ENCODE measurements around the gene COL8A1. TPM values are rescaled to one million over a fixed set of nuclear protein-coding genes. Genes with fewer than 3 reads are reported as not detected.

The COL8A1 gene
- total RNA-seq, 1 donor from 2014 or later, result 0.08 TPM

DNA sequence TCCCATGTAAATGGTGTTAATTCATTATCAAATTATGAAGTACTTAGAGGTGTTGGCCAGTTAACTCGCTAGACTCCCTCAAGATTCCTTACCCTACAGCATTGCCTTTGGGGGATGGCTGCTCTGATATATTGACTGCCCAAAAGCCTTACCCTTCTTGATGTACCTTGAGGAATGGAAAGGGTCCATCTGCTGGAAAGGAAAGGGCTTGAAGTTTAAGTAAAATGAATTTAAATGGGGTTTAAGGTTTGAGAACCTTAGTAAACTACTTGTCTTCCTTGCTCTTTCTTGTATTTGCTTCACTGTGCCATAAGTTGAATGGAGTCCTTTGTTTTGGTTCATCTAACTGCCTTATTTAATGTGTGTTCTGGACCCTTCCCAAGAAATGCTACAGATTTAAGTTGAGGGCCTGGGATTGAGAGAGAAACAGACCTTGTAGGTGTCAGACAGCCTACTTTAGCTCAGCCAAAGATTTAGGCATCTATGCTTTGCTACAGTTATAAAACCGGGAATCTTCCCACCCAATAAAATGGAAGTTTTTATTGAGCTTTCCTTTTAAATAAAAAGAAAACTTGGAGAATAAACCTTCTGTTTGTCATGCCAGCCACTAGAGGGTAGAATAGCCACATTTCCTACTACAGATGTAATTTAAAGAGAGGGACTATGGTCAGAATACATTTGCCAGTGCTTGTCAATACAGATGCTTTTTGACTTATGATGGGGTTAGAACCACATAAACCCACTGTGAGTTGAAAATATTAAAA, 204.6 kb downstream of the COL8A1 start:
- Mint-ChIP-seq H3K27me3 (ENCODE audit: insufficient read depth) (no peaks in the 10 kb centered on the region), H3K4me1 (ENCODE audit: low read depth) (peaks cover 26% of the 10 kb centered on the region), H3K36me3 (ENCODE audit: low read depth) (peaks cover 5% of the 10 kb centered on the region), H3K27ac (peak overlapping the region; percentile 31), H3K9me3 (no peaks in the 10 kb centered on the region), H3K4me3 (no peak overlapping the region)
- DNase-seq (ENCODE audit: low spot score), result no peak
- intact Hi-C loops (cut with micrococcal nuclease), result loop anchor here (1.0 to 5.0 kb wide), 3 partner anchors 225 to 411 kb away; no protein-coding TSS in a partner anchor

- H3K27me3 Mint-ChIP-seq (ENCODE audit: insufficient read depth), result no peaks in the 10 kb centered on the region
- H3K27ac Mint-ChIP-seq, result no peak overlapping the region
- no peak for DNase-seq (ENCODE audit: low spot score)
- H3K4me3 Mint-ChIP-seq, result no peak overlapping the region
- peaks cover 32% of the 10 kb centered on the region for H3K4me1 Mint-ChIP-seq (ENCODE audit: low read depth)
- no peaks in the 10 kb centered on the region for H3K9me3 Mint-ChIP-seq
- H3K36me3 Mint-ChIP-seq (ENCODE audit: low read depth), result peaks cover 6% of the 10 kb centered on the region
- intact Hi-C loops (cut with micrococcal nuclease), result loop anchor here (1.0 to 5.0 kb wide), 3 partner anchors 225 to 411 kb away; no protein-coding TSS in a partner anchor
These were observed 205.3 kb downstream of the COL8A1 start for GRCh38 chr3:99843590-99844258.

DNA sequence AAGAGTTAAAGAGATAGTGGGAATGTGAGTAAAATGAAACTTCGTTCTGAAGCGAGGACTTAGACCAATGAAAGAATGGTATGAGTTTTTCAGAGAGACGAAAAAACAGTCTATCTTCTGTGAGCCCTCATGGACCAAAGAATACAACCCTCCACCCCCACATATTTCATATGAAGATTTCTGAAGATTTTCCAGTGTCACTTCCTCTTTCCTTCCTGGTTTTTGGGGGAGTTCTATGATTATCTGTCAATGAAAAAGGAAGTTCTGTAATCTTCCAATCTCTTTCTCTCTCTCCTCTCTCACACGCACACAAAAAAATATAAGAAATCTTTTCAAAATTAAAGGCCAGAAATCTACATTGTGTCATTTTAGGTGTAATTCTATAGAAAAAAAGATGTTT, 206.9 kb downstream of the COL8A1 start:
- no peaks in the 10 kb centered on the region for H3K9me3 Mint-ChIP-seq
- no peak overlapping the region for H3K27ac Mint-ChIP-seq
- no peaks in the 10 kb centered on the region for H3K27me3 Mint-ChIP-seq (ENCODE audit: insufficient read depth)
- peaks cover 32% of the 10 kb centered on the region for H3K4me1 Mint-ChIP-seq (ENCODE audit: low read depth)
- intact Hi-C loops (cut with micrococcal nuclease), result no loop called here
- H3K36me3 Mint-ChIP-seq (ENCODE audit: low read depth), result peaks cover 3% of the 10 kb centered on the region
- DNase-seq (ENCODE audit: low spot score), result no peak
- H3K4me3 Mint-ChIP-seq, result no peak overlapping the region

DNA sequence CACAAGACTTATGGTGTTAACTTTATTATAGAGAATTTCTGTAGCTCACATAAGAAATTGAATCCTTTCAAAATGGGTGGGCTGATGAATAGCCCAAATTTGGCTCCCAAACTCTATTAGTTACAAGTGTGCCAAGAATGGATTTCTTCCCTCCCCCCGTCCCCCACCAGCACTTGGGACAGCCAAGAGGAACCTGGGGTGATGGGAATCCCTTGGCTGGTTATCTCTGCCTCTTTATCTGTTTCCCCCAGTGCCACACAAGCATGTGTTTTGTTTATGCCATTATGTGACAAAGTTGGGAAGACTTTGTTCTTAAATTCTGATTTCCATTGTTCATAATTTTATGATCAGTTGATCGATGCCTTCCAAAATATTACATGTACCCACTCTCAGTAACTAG, 207.6 kb downstream of the COL8A1 start:
- Mint-ChIP-seq H3K36me3 (ENCODE audit: low read depth) (peaks cover 3% of the 10 kb centered on the region), H3K4me3 (no peak overlapping the region), H3K4me1 (ENCODE audit: low read depth) (peaks cover 32% of the 10 kb centered on the region), H3K27ac (no peak overlapping the region), H3K27me3 (ENCODE audit: insufficient read depth) (no peaks in the 10 kb centered on the region), H3K9me3 (no peaks in the 10 kb centered on the region)
- intact Hi-C loops (cut with micrococcal nuclease), result no loop called here
- DNase-seq (ENCODE audit: low spot score), result no peak

DNA sequence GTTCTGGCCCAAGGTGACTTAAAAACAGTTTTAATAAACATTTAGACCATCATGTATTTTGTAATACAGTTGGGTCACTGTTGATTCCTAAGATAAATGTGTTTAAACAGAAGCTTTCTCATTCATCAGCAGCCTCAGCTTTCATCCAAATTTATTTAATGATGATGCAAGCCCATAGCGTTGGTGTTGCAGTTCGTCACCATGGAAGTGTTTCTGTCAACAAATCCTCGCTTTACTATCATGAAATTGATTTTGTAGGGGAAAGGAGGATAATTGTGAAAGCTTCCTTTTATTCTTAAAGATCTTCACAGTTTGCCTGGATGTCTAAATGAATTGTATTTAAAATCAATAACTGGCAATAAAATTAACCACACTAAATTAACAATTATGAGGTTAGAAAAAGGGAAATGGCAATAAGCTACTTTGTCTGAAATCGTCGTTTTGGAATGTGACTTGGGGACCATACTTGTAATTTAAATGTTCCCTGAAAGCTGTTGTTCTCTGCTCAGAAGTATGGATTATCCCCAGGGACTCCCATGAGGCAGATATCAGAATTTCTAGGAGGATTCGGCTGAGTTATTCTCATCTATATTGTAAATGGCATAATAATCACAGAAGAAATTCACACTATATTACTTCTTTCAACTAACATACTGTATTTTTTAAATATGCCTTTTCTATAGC, 208.2 kb downstream of the COL8A1 start:
- intact Hi-C loops (cut with micrococcal nuclease), result no loop called here
- DNase-seq (ENCODE audit: low spot score), result no peak
- Mint-ChIP-seq H3K27me3 (ENCODE audit: insufficient read depth) (no peaks in the 10 kb centered on the region), H3K27ac (no peak overlapping the region), H3K4me1 (ENCODE audit: low read depth) (peaks cover 32% of the 10 kb centered on the region), H3K9me3 (no peaks in the 10 kb centered on the region), H3K4me3 (no peak overlapping the region), H3K36me3 (ENCODE audit: low read depth) (peaks cover 3% of the 10 kb centered on the region)

- no peak overlapping the region for H3K4me3 Mint-ChIP-seq
These were observed 210.0 kb downstream of the COL8A1 start for GRCh38 chr3:99848433-99848832.

More at GRCh38 chr3:99848433-99848832, 210.0 kb downstream of the COL8A1 start:
- no peak for DNase-seq (ENCODE audit: low spot score)
- no peak overlapping the region for H3K27ac Mint-ChIP-seq
- H3K36me3 Mint-ChIP-seq (ENCODE audit: low read depth), result peaks cover 3% of the 10 kb centered on the region
- peaks cover 26% of the 10 kb centered on the region for H3K4me1 Mint-ChIP-seq (ENCODE audit: low read depth)
- no peaks in the 10 kb centered on the region for H3K27me3 Mint-ChIP-seq (ENCODE audit: insufficient read depth)
- H3K9me3 Mint-ChIP-seq, result no peaks in the 10 kb centered on the region
- intact Hi-C loops (cut with micrococcal nuclease), result no loop called here

Other genes with a start within 250 kb of the COL8A1 start
- 108 and 121 TPM in 2 replicates for gene CMSS1, start 179.3 kb downstream of the COL8A1 start, total RNA-seq

Measured in activated T-helper 1 cell treated with anti-CD3 and anti-CD28 coated beads, Interleukin-12 subunit alpha, Interleukin-12 subunit beta, Interleukin-2, Interleukin-4 antibody, amounts not matched to agents 30 ng/mL and 10 ng/mL and 1 ng/mL, durations not matched to agents 14 hours and 24 hours and 36 hours (primary cell).